PC-3 (cell line): Measurements from ENCODE around the gene MCUB. TPM values are rescaled to one million over a fixed set of nuclear protein-coding genes. Genes with fewer than 3 reads are reported as not detected.

Experiments used
- ATAC-seq: fragments of 200-7000 bp; cut with Tn5 transposase; 2 replicates; pipeline ENCODE4 v1.9.1; 2020; ENCODE audit warnings: mild to moderate bottlenecking, moderate library complexity
- BruUV-seq: library from RNA; stranded (reverse); fragments of 400-500 nt; replicated peaks from 2 replicates; lab custom pipeline; 2021; lab: Mats Ljungman, UMichigan
- CTCF ChIA-PET: fragments of 300-600 bp; sonication (Branson Sonifier 250); formaldehyde crosslinking; loops from one replicate; lab custom pipeline; 2022; ENCODE audit warnings: antibody characterized with exemption; lab: Charles Lee
- POLR2A ChIA-PET: fragments of 300-600 bp; sonication (Branson Sonifier 250); formaldehyde crosslinking; loops from one replicate; lab custom pipeline; 2022; ENCODE audit warnings: antibody characterized with exemption; ENCODE audit not compliant: unreplicated experiment; lab: Charles Lee
- DNase-seq: peaks from one replicate; pipeline ENCODE4 v3.0.0-alpha.2; 2015
- H2AFZ ChIP-seq: fragments of 300-600 bp; sonication (generic); 2 replicates; pipeline ENCODE4 v1.6.0; 2016; ENCODE audit warnings: antibody characterized with exemption, low read length
- H3F3A ChIP-seq: fragments of 300-600 bp; sonication (generic); one replicate; pipeline ENCODE4 v1.6.0; 2017; ENCODE audit warnings: antibody characterized with exemption, low read length, control low read depth, mild to moderate bottlenecking; ENCODE audit not compliant: unreplicated experiment
- H3K27ac ChIP-seq: fragments of 300-600 bp; sonication (generic); 2 replicates; pipeline ENCODE4 v1.5.1; 2016; ENCODE audit warnings: mild to moderate bottlenecking, low read length
- H3K27me3 ChIP-seq: fragments of 300-600 bp; sonication (generic); 2 replicates; pipeline ENCODE4 v1.6.1; 2016; ENCODE audit warnings: low read length, mixed read lengths
- H3K36me3 ChIP-seq: fragments of 300-600 bp; sonication (generic); 2 replicates; pipeline ENCODE4 v1.6.1; 2016; ENCODE audit warnings: low read depth, mixed run types, low read length, mixed read lengths
- H3K4me1 ChIP-seq: fragments of 300-600 bp; sonication (generic); 2 replicates; pipeline ENCODE4 v1.5.1; 2016; ENCODE audit warnings: low read length; ENCODE audit not compliant: insufficient read depth
- H3K4me2 ChIP-seq: fragments of 300-600 bp; sonication (generic); 2 replicates; pipeline ENCODE4 v1.6.0; 2016; ENCODE audit warnings: low read length
- H3K4me3 ChIP-seq: fragments of 300-600 bp; sonication (generic); 2 replicates; pipeline ENCODE4 v1.5.1; 2016; ENCODE audit warnings: mild to moderate bottlenecking, low read length, mixed read lengths
- H3K79me2 ChIP-seq: fragments of 300-600 bp; sonication (generic); 2 replicates; pipeline ENCODE4 v1.6.1; 2017; ENCODE audit warnings: low read length, mixed read lengths
- H3K9ac ChIP-seq: fragments of 300-600 bp; sonication (generic); 2 replicates; pipeline ENCODE4 v1.6.0; 2016; ENCODE audit warnings: mild to moderate bottlenecking, low read length
- H3K9me2 ChIP-seq: fragments of 300-600 bp; sonication (generic); replicated peaks from 2 replicates; pipeline ENCODE4 v1.6.1; 2016; ENCODE audit warnings: mixed run types, low read length, mixed read lengths
- H3K9me3 ChIP-seq: fragments of 300-600 bp; sonication (generic); 2 replicates; pipeline ENCODE4 v1.6.1; 2016; ENCODE audit warnings: low read length, mixed read lengths
- H4K20me1 ChIP-seq: fragments of 300-600 bp; sonication (generic); 2 replicates; pipeline ENCODE4 v1.6.1; 2016; ENCODE audit warnings: low read length, mixed read lengths
- CTCF ChIP-seq: fragments of 300-600 bp; sonication (generic); conservative IDR thresholded peaks from 2 replicates; pipeline ENCODE4 v1.5.1; 2017; ENCODE audit warnings: antibody characterized with exemption, low read depth, mild to moderate bottlenecking, low read length
- EZH2 ChIP-seq: fragments of 300-600 bp; sonication (generic); IDR thresholded peaks from one replicate; pipeline ENCODE4 v1.6.1; 2017; ENCODE audit warnings: antibody characterized with exemption, mild to moderate bottlenecking, low read length; ENCODE audit not compliant: unreplicated experiment
- EZH2phosphoT487 ChIP-seq: fragments of 300-600 bp; sonication (generic); IDR thresholded peaks from 2 replicates; pipeline ENCODE4 v1.6.1; 2018; ENCODE audit warnings: mild to moderate bottlenecking, antibody characterized with exemption, low read length, borderline replicate concordance
- intact Hi-C: fragments of 100-400 bp; cut with micrococcal nuclease; formaldehyde crosslinking; loops from 2 replicates; pipeline ENCODE4 v1.9.0; 2023
- total RNA-seq: library from RNA; depleted of rRNA; stranded (reverse); fragments of >200 nt; gene quantifications from 2 replicates; pipeline ENCODE4 v1.2.3, GENCODE V29; 2014

Gene MCUB
- total RNA-seq, 1 experiment from 2014 or later, result 18.4 TPM

GRCh38 chr4:109649872-109650271, 89.8 kb downstream of the MCUB start:
- ChIA-PET POLR2A (no interaction called here), CTCF (no interaction called here)
- no peaks in the 10 kb centered on the region for H3K79me2 ChIP-seq
- intact Hi-C loops, result no loop called here
- TF ChIP-seq CTCF (no peak), EZH2 (no peak), EZH2phosphoT487 (no peak)
- H3K4me2 ChIP-seq, result no peak overlapping the region
- H3F3A ChIP-seq, result no peaks in the 10 kb centered on the region
- H3K9ac ChIP-seq, result no peak overlapping the region
- no peaks in the 10 kb centered on the region for H4K20me1 ChIP-seq
- no peak overlapping the region for H3K27ac ChIP-seq
- BruUV-seq, result no TSS peak
- H3K9me3 ChIP-seq, result no peaks in the 10 kb centered on the region
- H2AFZ ChIP-seq, result no peak overlapping the region
- no peaks in the 10 kb centered on the region for H3K4me1 ChIP-seq
- no peaks in the 10 kb centered on the region for H3K27me3 ChIP-seq
- no peaks in the 10 kb centered on the region for H3K36me3 ChIP-seq
- no peak overlapping the region for H3K4me3 ChIP-seq
- DNase-seq (no peak), ATAC-seq (no peak)
- H3K9me2 ChIP-seq, result no peaks in the 10 kb centered on the region

DNA sequence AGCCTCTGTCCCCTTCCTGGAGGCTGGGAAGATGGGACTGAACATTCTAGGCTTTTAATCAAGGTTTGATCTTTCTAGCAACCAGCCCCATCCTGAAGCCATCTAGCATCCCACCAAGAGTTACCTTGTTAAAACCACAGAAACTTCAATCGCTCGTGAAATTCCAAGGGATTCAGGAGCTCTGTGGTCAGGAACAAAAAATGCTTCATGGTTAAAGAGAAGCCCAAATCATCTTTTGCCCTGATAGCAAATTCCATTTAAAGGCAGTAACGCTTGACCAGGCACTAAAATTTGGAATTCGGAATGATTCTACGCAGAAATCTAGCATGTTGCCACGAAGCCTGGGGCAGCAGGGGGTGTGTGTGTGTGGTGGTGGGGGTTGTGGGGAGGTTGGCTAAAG, 95.3 kb downstream of the MCUB start:
- ATAC-seq, result no peak

More for the DNA sequence above, 95.3 kb downstream of the MCUB start:
- TF ChIP-seq CTCF, result no peak
- no peak for TF ChIP-seq EZH2
- TF ChIP-seq EZH2phosphoT487, result no peak
- H3K4me2 ChIP-seq, result no peak overlapping the region
- H3K79me2 ChIP-seq, result no peaks in the 10 kb centered on the region
- CTCF ChIA-PET, result no interaction called here
- POLR2A ChIA-PET, result no interaction called here
- no peak overlapping the region for H3K4me3 ChIP-seq
- no TSS peak for BruUV-seq
- H3K36me3 ChIP-seq, result no peaks in the 10 kb centered on the region
- H3F3A ChIP-seq, result no peaks in the 10 kb centered on the region
- no peak overlapping the region for H2AFZ ChIP-seq
- no peaks in the 10 kb centered on the region for H3K4me1 ChIP-seq
- no peaks in the 10 kb centered on the region for H3K27me3 ChIP-seq
- H3K9ac ChIP-seq, result no peak overlapping the region
- intact Hi-C loops, result loop anchor here (5.0 kb wide), 2 partner anchors 93 to 108 kb away; partner anchors contain the start of gene MCUB
- H3K9me3 ChIP-seq, result no peaks in the 10 kb centered on the region
- DNase-seq, result no peak
- H3K27ac ChIP-seq, result no peak overlapping the region
- H3K9me2 ChIP-seq, result no peaks in the 10 kb centered on the region
- no peaks in the 10 kb centered on the region for H4K20me1 ChIP-seq
